ENCODE results near the gene SLC15A3.

SLC15A3 gene

DNA sequence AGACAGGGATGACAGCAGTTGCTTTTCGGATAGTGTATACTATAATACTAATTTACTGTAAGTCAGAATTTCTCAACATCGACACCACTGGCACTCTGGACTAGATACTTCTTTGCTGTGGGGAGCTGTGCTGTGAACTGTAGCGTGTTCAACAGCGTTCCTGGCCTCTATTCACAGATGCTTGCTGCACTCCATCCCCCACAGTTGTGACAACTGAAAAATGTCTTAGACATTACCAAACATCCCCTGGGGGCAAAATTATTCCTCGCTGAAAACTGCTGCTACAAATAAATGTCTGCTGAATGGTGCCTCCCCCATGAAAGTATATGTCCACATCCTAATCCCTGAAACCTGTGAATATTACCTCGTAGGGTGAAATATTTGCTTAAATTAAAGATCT lies 7.5 kb upstream of the SLC15A3 start:
- TF ChIP-seq, protein P1, sequence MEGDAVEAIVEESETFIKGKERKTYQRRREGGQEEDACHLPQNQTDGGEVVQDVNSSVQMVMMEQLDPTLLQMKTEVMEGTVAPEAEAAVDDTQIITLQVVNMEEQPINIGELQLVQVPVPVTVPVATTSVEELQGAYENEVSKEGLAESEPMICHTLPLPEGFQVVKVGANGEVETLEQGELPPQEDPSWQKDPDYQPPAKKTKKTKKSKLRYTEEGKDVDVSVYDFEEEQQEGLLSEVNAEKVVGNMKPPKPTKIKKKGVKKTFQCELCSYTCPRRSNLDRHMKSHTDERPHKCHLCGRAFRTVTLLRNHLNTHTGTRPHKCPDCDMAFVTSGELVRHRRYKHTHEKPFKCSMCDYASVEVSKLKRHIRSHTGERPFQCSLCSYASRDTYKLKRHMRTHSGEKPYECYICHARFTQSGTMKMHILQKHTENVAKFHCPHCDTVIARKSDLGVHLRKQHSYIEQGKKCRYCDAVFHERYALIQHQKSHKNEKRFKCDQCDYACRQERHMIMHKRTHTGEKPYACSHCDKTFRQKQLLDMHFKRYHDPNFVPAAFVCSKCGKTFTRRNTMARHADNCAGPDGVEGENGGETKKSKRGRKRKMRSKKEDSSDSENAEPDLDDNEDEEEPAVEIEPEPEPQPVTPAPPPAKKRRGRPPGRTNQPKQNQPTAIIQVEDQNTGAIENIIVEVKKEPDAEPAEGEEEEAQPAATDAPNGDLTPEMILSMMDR (IDR thresholded peaks at IDR 0.05; ENCODE audit: extremely low read depth, insufficient read depth, missing control alignments): no peak
- in situ Hi-C loops (cut with MboI; ENCODE audit: low pct_unique_long_range_greater_than_20kb, low sequenced_read_pairs, unreplicated experiment): no loop called here
- DNase-seq (ENCODE audit: low spot score): no peak

DNA sequence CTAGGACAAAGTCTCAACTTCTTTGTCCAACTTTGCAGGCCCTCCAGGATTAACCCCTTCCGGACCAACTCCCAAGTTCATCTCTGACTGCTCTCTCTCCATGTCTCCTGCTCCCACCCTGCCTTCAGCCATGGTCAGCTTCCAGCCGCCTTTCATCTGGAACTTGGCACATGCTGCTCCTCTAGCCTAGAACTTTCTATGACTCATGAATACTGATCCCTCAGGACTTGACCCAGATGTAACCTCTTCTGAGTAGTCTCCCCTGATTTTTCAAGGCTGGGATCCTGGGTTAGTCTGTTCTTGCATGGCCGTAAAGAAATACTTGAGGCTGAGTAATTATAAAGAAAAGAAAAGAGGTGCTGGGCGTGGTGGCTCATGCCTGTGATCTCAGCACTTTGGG lies 5.2 kb upstream of the SLC15A3 start:
- in situ Hi-C loops (cut with MboI; ENCODE audit: low pct_unique_long_range_greater_than_20kb, low sequenced_read_pairs, unreplicated experiment): no loop called here
- TF ChIP-seq, protein P1 (IDR thresholded peaks at IDR 0.05; ENCODE audit: extremely low read depth, insufficient read depth, missing control alignments): no peak
- no peak for DNase-seq (ENCODE audit: low spot score)

DNA sequence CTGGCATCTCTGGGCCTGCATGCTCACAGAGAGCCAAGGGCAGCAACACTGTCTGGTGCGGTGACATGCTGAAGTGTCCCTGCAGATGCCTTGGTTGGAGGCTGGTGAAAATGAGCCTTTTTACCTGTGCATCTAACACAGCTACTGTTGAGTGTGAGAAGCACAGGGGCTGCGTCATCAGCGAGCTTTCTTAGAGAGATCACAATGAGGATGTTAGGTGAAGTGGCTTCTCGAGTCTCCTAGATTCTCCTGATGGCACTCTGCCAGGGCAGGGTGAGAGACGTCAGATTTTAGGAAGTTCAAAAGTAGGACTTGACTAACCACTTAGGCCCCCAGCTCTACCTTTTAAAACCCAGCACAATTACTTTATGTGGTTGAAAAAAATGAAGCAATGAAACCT lies 3.6 kb upstream of the SLC15A3 start:
- in situ Hi-C loops (cut with MboI; ENCODE audit: low pct_unique_long_range_greater_than_20kb, low sequenced_read_pairs, unreplicated experiment): no loop called here
- no peak for DNase-seq (ENCODE audit: low spot score)
- TF ChIP-seq, protein P1 (IDR thresholded peaks at IDR 0.05; ENCODE audit: extremely low read depth, insufficient read depth, missing control alignments): no peak

DNA sequence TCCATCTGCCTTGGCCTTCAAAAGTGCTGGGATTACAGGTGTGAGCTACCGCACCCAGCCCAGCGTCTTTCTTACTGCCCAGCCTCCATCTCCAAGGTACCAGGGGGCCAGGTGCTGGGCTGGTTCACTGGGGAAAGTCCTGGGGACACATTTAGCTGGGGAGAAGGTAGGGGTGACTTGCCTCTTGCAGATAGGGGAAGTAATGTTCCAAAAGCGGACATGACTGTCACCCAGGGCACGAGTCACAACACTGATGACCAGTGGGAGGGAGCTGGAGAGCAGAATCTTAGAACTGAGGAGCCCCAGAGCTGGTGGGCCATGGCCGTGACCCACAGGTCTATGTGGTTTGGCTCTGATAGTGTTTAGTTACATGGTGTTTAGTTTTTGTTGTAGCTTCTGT lies 2.4 kb upstream of the SLC15A3 start:
- DNase-seq (ENCODE audit: low spot score): no peak
- in situ Hi-C loops (cut with MboI; ENCODE audit: low pct_unique_long_range_greater_than_20kb, low sequenced_read_pairs, unreplicated experiment): no loop called here
- TF ChIP-seq, protein P1 (IDR thresholded peaks at IDR 0.05; ENCODE audit: extremely low read depth, insufficient read depth, missing control alignments): no peak

DNA sequence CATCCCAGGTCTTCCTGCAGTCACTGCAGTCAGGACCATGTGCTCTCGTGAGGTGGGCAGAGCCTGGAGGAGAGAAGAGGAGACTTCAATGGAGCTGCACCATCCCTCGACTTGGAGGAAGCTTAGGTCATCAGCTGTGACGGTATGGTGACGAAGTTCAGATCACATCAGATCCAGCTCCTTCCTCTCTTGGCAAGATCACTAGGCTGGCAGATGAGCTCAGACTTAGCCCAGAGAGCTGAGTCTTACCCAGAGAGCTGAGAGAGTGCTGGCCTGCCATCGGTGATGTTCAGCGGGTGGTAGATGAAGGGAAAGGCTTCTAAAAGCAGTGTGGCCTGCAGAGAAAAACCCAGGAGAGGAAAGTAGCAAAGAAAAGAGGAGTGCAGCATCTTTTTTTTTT lies 1.8 kb upstream of the SLC15A3 start:
- TF ChIP-seq, protein P1 (IDR thresholded peaks at IDR 0.05; ENCODE audit: extremely low read depth, insufficient read depth, missing control alignments): no peak
- no peak for DNase-seq (ENCODE audit: low spot score)
- in situ Hi-C loops (cut with MboI; ENCODE audit: low pct_unique_long_range_greater_than_20kb, low sequenced_read_pairs, unreplicated experiment): no loop called here

DNA sequence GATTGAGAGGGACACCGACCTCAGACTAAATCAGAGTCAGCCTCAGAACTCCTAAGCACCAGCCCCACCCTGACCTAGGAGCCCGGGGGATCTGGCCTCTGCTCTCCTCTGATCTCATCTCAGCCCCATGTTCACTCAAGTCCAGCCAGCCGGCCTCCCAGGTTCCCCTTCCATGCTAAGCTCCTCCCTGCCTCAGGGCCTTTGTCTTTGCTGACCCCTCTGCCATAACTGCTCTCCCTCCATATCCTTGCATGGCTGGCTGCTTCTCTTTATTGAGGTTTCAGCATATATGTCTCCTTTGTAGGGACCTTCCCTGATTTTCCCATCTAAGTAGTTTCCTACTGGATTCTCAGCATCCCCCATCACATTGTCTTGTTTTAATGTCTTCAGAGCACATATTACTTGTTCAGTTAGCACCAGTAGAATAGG lies 780 bp upstream of the SLC15A3 start:
- TF ChIP-seq, protein P1 (IDR thresholded peaks at IDR 0.05; ENCODE audit: extremely low read depth, insufficient read depth, missing control alignments): no peak
- DNase-seq (ENCODE audit: low spot score): no peak
- in situ Hi-C loops (cut with MboI; ENCODE audit: low pct_unique_long_range_greater_than_20kb, low sequenced_read_pairs, unreplicated experiment): no loop called here

DNA sequence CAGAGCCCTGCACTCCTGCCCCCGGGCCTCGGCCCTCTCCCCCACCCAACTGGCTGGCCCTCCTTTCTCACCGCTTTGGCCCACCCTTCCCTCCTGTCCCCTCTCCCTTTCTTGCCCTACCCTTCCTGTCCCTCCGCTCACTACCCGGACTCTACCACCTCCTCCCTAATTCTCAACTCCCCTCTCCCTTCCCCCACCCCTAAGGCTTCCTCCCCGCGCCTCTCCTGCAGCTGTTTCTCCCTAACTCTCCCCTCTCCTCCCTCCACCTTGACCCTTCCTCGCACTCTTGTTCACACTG lies 421 bp downstream of the SLC15A3 start:
- DNase-seq (ENCODE audit: low spot score): no peak
- in situ Hi-C loops (cut with MboI; ENCODE audit: low pct_unique_long_range_greater_than_20kb, low sequenced_read_pairs, unreplicated experiment): no loop called here
- TF ChIP-seq, protein P1 (IDR thresholded peaks at IDR 0.05; ENCODE audit: extremely low read depth, insufficient read depth, missing control alignments): no peak

Measured in GM13977 (cell line).